H1 (cell line): Measurements from ENCODE around the gene TSPAN32. TPM values are rescaled to one million over a fixed set of nuclear protein-coding genes. Genes with fewer than 3 reads are reported as not detected.

Experiments used
- CTCF ChIA-PET: fragments of 300-600 bp; sonication (Branson Sonifier 250); formaldehyde crosslinking; loops from one replicate; lab custom pipeline; 2021; ENCODE audit not compliant: partially characterized antibody; lab: Charles Lee
- POLR2A ChIA-PET: fragments of 300-600 bp; sonication (Branson Sonifier 250); formaldehyde crosslinking; loops from one replicate; lab custom pipeline; 2021; ENCODE audit warnings: inconsistent platforms; ENCODE audit not compliant: partially characterized antibody; lab: Charles Lee
- DNase-seq, 2 experiments: peaks; one replicate each; pipeline versions ENCODE4 v3.0.0 to v3.0.0-alpha.2; 2010 to 2022; ENCODE audit warnings: low spot score in 2 of 2, low read depth in 1 of 2, mixed read lengths in 1 of 2
- FAIRE-seq: peaks from 2 replicates; lab custom pipeline; 2011; peaks lifted over from hg19 to GRCh38; lab: Jason Lieb, UNC
- H2AFZ ChIP-seq: 2 replicates; pipeline ENCODE4 v1.8.1; 2012; ENCODE audit warnings: low read length, inconsistent platforms
- H2AK5ac ChIP-seq: 2 replicates; pipeline ENCODE4 v1.6.1; 2013; ENCODE audit warnings: low read depth, low read length
- H2BK120ac ChIP-seq: replicated peaks from 2 replicates; pipeline ENCODE3; 2013; ENCODE audit warnings: low read depth, low read length, inconsistent platforms
- H2BK12ac ChIP-seq: 2 replicates; pipeline ENCODE4 v1.6.1; 2013; ENCODE audit warnings: low read depth, low read length
- H2BK15ac ChIP-seq: 2 replicates; pipeline ENCODE4 v1.6.1; 2013; ENCODE audit warnings: low read length
- H2BK20ac ChIP-seq: 2 replicates; pipeline ENCODE4 v1.6.1; 2013; ENCODE audit warnings: low read length
- H2BK5ac ChIP-seq: 2 replicates; pipeline ENCODE4 v1.6.1; 2013; ENCODE audit warnings: low read depth, low read length
- H3K14ac ChIP-seq: 2 replicates; pipeline ENCODE4 v1.6.1; 2013; ENCODE audit warnings: inconsistent platforms; ENCODE audit not compliant: insufficient read length
- H3K18ac ChIP-seq: 2 replicates; pipeline ENCODE4 v1.6.1; 2013; ENCODE audit warnings: low read length; ENCODE audit errors: extremely low read depth
- H3K23ac ChIP-seq: 2 replicates; pipeline ENCODE4 v1.6.1; 2013; ENCODE audit warnings: inconsistent platforms; ENCODE audit not compliant: insufficient read length
- H3K23me2 ChIP-seq: 2 replicates; pipeline ENCODE4 v1.6.1; 2013; ENCODE audit warnings: low read depth, low read length
- H3K27ac ChIP-seq: 2 replicates; pipeline ENCODE4 v1.6.1; 2011; ENCODE audit warnings: low read depth, low read length, inconsistent platforms
- H3K27me3 ChIP-seq, 4 experiments: replicated peaks in 1 of 4; 1 replicate in 1 of 4; 2 replicates in 3 of 4; pipeline versions ENCODE4 v1.6.1 to v1.8.1; 2011 to 2013; ENCODE audit warnings: low read length in 3 of 4, mild to moderate bottlenecking in 3 of 4, inconsistent platforms in 2 of 4, mixed read lengths in 2 of 4, moderate library complexity in 1 of 4; ENCODE audit not compliant: control insufficient read depth in 3 of 4, insufficient read depth in 3 of 4; ENCODE audit errors: extremely low read depth in 1 of 4
- H3K36me3 ChIP-seq, 4 experiments: 2 replicates each; pipeline versions ENCODE4 v1.6.1 to v1.8.1; 2011 to 2013; ENCODE audit warnings: mild to moderate bottlenecking in 4 of 4, low read length in 3 of 4, moderate library complexity in 2 of 4, control low read depth in 1 of 4, inconsistent platforms in 1 of 4; ENCODE audit not compliant: insufficient read depth in 4 of 4, control insufficient read depth in 2 of 4
- H3K4ac ChIP-seq: replicated peaks from 2 replicates; pipeline ENCODE3; 2013; ENCODE audit warnings: low read length, low read depth, mixed read lengths, inconsistent platforms; ENCODE audit not compliant: insufficient read length
- H3K4me1 ChIP-seq, 4 experiments: replicated peaks in 1 of 4; 1 replicate in 1 of 4; 2 replicates in 3 of 4; pipeline versions ENCODE4 v1.6.1 to v1.8.1; 2011 to 2013; ENCODE audit warnings: low read length in 3 of 4, inconsistent platforms in 2 of 4, mixed read lengths in 1 of 4; ENCODE audit not compliant: insufficient read depth in 4 of 4, control insufficient read depth in 3 of 4
- H3K4me2 ChIP-seq, 2 experiments: 2 replicates each; pipeline versions ENCODE4 v1.6.1 to v1.8.1; 2011 to 2013; ENCODE audit warnings: low read depth in 2 of 2, low read length in 2 of 2, control low read depth in 1 of 2, inconsistent platforms in 1 of 2, mild to moderate bottlenecking in 1 of 2; ENCODE audit not compliant: insufficient read depth in 1 of 2
- H3K4me3 ChIP-seq, 4 experiments: fragments of 200-600, 300-600 bp in 1 of 4; sonication (generic), shearing (Covaris generic), sonication (Bioruptor Twin) in 1 of 4; 2 replicates each; pipeline versions ENCODE4 v1.5.1 to v1.8.1; 2011 to 2016; ENCODE audit warnings: low read length in 4 of 4, low read depth in 3 of 4, control low read depth in 2 of 4, inconsistent platforms in 2 of 4, mild to moderate bottlenecking in 2 of 4, mixed read lengths in 1 of 4, moderate library complexity in 1 of 4; ENCODE audit not compliant: insufficient read depth in 2 of 4; ENCODE audit errors: extremely low read depth in 1 of 4
- H3K56ac ChIP-seq: replicated peaks from 2 replicates; pipeline ENCODE3; 2013; ENCODE audit warnings: low read depth, mild to moderate bottlenecking, mixed read lengths, low read length, inconsistent platforms; ENCODE audit not compliant: insufficient read length
- H3K79me1 ChIP-seq: 2 replicates; pipeline ENCODE4 v1.6.1; 2013; ENCODE audit warnings: low read depth, low read length, control low read depth
- H3K79me2 ChIP-seq, 2 experiments: 2 replicates each; pipeline versions ENCODE4 v1.6.1 to v1.8.1; 2012 to 2013; ENCODE audit warnings: low read length in 2 of 2, mild to moderate bottlenecking in 2 of 2, inconsistent platforms in 1 of 2; ENCODE audit not compliant: insufficient read depth in 2 of 2, control insufficient read depth in 1 of 2
- H3K9ac ChIP-seq, 4 experiments: replicated peaks in 1 of 4; 1 replicate in 1 of 4; 2 replicates in 3 of 4; pipeline versions ENCODE4 v1.6.1 to v1.8.1; 2011 to 2013; ENCODE audit warnings: low read depth in 3 of 4, low read length in 3 of 4, control low read depth in 2 of 4, mild to moderate bottlenecking in 2 of 4, moderate library complexity in 2 of 4, inconsistent platforms in 1 of 4; ENCODE audit errors: extremely low read depth in 1 of 4
- H3K9me3 ChIP-seq, 2 experiments: 2 replicates each; pipeline versions ENCODE4 v1.6.1 to v1.8.1; 2012 to 2013; ENCODE audit warnings: mild to moderate bottlenecking in 2 of 2, moderate library complexity in 2 of 2, control low read depth in 1 of 2, inconsistent platforms in 1 of 2, low read depth in 1 of 2, low read length in 1 of 2, mixed read lengths in 1 of 2; ENCODE audit not compliant: insufficient read depth in 2 of 2
- H4K20me1 ChIP-seq, 2 experiments: replicated peaks in 1 of 2; 2 replicates each; pipeline versions ENCODE3 to v1.8.1; 2011 to 2013; ENCODE audit warnings: inconsistent platforms in 2 of 2, low read length in 2 of 2, mild to moderate bottlenecking in 1 of 2; ENCODE audit not compliant: insufficient read depth in 2 of 2, control insufficient read depth in 1 of 2
- H4K5ac ChIP-seq: 2 replicates; pipeline ENCODE4 v1.6.1; 2013; ENCODE audit warnings: low read length, low read depth, mixed read lengths, inconsistent platforms; ENCODE audit not compliant: insufficient read length
- H4K8ac ChIP-seq: 2 replicates; pipeline ENCODE4 v1.8.0; 2013; ENCODE audit warnings: mild to moderate bottlenecking, moderate library complexity, low read length, inconsistent platforms; ENCODE audit not compliant: insufficient read depth; ENCODE audit errors: extremely low read depth
- H4K91ac ChIP-seq: replicated peaks from 2 replicates; pipeline ENCODE3; 2013; ENCODE audit warnings: low read length, mixed read lengths, inconsistent platforms; ENCODE audit not compliant: insufficient read length
- CHD1 ChIP-seq: IDR thresholded peaks from 2 replicates; pipeline ENCODE4 v1.6.1; 2012; ENCODE audit warnings: low read depth, low read length, improper control_type of control experiment
- CREB1 ChIP-seq: IDR thresholded peaks from 2 replicates; pipeline ENCODE4 v1.6.1; 2012; ENCODE audit warnings: inconsistent platforms
- GTF2F1 ChIP-seq: IDR thresholded peaks from 2 replicates; pipeline ENCODE4 v1.6.1; 2012; ENCODE audit warnings: low read depth, low read length, improper control_type of control experiment, borderline replicate concordance
- JUN ChIP-seq: IDR thresholded peaks from 2 replicates; pipeline ENCODE4 v1.6.1; 2011; ENCODE audit warnings: low read depth, mild to moderate bottlenecking, improper control_type of control experiment, low read length
- POU5F1 ChIP-seq: IDR thresholded peaks from 2 replicates; pipeline ENCODE4 v1.6.1; 2011; ENCODE audit warnings: low read depth, mild to moderate bottlenecking, low read length, moderate library complexity
- RAD21 ChIP-seq, 2 experiments: IDR thresholded peaks in 1 of 2; conservative IDR thresholded peaks in 1 of 2; 2 replicates each; pipeline ENCODE4 v1.6.1; 2011; ENCODE audit warnings: low read depth in 2 of 2, low read length in 2 of 2, improper control_type of control experiment in 1 of 2, inconsistent platforms in 1 of 2, mild to moderate bottlenecking in 1 of 2, moderate library complexity in 1 of 2
- SP2 ChIP-seq: IDR thresholded peaks from 2 replicates; pipeline ENCODE4 v1.6.1; 2012; ENCODE audit warnings: mild to moderate bottlenecking, low read length, inconsistent platforms
- WGBS, 2 experiments: shearing (Covaris generic) in 1 of 2; methylation state at CpG; one replicate each; pipeline versions ENCODE4 v1.1.6 to v1.1.7; 2013 to 2015; ENCODE audit warnings: low lambda C conversion rate in 2 of 2, mixed read lengths in 2 of 2, inconsistent platforms in 1 of 2, low coverage in 1 of 2, missing lambda C conversion rate in 1 of 2; ENCODE audit not compliant: insufficient replicate concordance in 2 of 2, insufficient coverage in 1 of 2, insufficient read length in 1 of 2; ENCODE audit errors: extremely low coverage in 1 of 2, missing lambda C conversion rate in 1 of 2; 5-methylcytosine and 5-hydroxymethylcytosine counted together
- polyA plus RNA-seq, 7 experiments: library from polyadenylated mRNA; depleted of rRNA in 3 of 7; stranded (reverse) in 5 of 7; unstranded in 2 of 7; fragments of >200 nt in 5 of 7; fragments of 200-250 nt in 2 of 7; gene quantifications; 1 replicate in 5 of 7; 2 replicates in 1 of 7; 4 replicates in 1 of 7; pipeline versions ENCODE4 v1.2.1 to v1.2.3, GENCODE V29; 2011 to 2013; ENCODE audit warnings: missing spikeins in 2 of 7, mixed read lengths in 2 of 7
- total RNA-seq: library from RNA; stranded (reverse); fragmentation: NEBNext Ultra II Directional; extraction: Animal tissue kit (Norgen Biotek cat#: 25700); gene quantifications from 2 replicates; pipeline ENCODE4 v1.2.1, GENCODE V29; 2021
- TF ChIP-seq, protein P1 (sequence below): IDR thresholded peaks from 2 replicates; pipeline ENCODE4 v1.6.1; 2011; ENCODE audit warnings: low read depth, mild to moderate bottlenecking, low read length; ENCODE audit not compliant: insufficient read depth

The TSPAN32 gene
- total and polyA plus RNA-seq, 2 of the 8 experiments (the other 6 are each of a cell fraction or from before 2014, with no cell fraction given): not detected

DNA sequence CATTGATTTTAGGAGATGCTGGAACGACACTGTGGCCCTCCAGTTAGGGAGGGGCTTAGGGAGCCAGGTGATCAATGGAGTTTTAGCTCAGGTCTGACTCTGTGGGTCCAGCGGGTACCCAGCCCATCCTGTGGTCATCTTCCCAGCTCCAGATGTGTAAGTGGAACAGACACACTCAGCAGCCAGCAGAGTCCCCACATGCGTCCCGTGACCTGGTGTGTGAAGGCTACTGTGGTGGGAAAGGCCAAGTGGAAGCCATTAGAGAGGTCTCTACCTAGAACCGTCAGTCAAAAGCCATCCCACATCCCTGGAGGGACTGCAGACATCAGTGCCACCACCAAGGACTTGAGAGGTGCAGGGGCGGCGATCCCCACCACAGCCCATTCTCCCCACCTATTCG lies 55.4 kb downstream of the TSPAN32 start:
- H3K14ac ChIP-seq: no peak overlapping the region
- no peak overlapping the region for H3K27ac ChIP-seq
- H2BK12ac ChIP-seq: no peak overlapping the region
- no peak overlapping the region for H3K4me3 ChIP-seq
- peaks cover 5 to 17% of the 10 kb centered on the region in 2 experiments; a peak in 2 of 4 replicates for H3K9me3 ChIP-seq
- POLR2A ChIA-PET: interaction anchor here (1.5 kb wide), 1 partner anchor 20 kb away, joined by 8 read pairs; the partner anchor contains the start of gene CD81
- H4K5ac ChIP-seq: no peak overlapping the region
- no peaks in the 10 kb centered on the region for H3K27me3 ChIP-seq
- H2BK120ac ChIP-seq: no peak overlapping the region
- no peak overlapping the region for H4K8ac ChIP-seq
- H3K36me3 ChIP-seq: no peaks in the 10 kb centered on the region
- H2AK5ac ChIP-seq: no peak overlapping the region
- no peak overlapping the region for H2AFZ ChIP-seq
- H3K23ac ChIP-seq: no peak overlapping the region
- H2BK20ac ChIP-seq: no peak overlapping the region
- no peak overlapping the region for H3K18ac ChIP-seq
- H3K56ac ChIP-seq: no peak overlapping the region
- no peaks in the 10 kb centered on the region for H3K79me1 ChIP-seq
- H2BK15ac ChIP-seq: no peak overlapping the region
- no peak overlapping the region for H3K4ac ChIP-seq
- no peaks in the 10 kb centered on the region for H3K79me2 ChIP-seq
- no peak overlapping the region for H3K9ac ChIP-seq
- DNase-seq (no peak), FAIRE-seq (no peak)
- no peak overlapping the region for H3K4me2 ChIP-seq
- no peak for TF ChIP-seq JUN
- no peak for TF ChIP-seq SP2
- TF ChIP-seq CHD1: no peak
- no peak for TF ChIP-seq RAD21 (IDR thresholded peaks at IDR 0.05 in 1 of 2, conservative IDR thresholded peaks at IDR 0.05 in 1 of 2; ENCODE audit: low read depth in 2 of 2, low read length in 2 of 2)
- TF ChIP-seq GTF2F1: no peak
- no peak for TF ChIP-seq CREB1
- TF ChIP-seq, protein P1, sequence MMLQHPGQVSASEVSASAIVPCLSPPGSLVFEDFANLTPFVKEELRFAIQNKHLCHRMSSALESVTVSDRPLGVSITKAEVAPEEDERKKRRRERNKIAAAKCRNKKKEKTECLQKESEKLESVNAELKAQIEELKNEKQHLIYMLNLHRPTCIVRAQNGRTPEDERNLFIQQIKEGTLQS: no peak
- TF ChIP-seq POU5F1: no peak
- CTCF ChIA-PET: no interaction called here
- H4K20me1 ChIP-seq: no peaks in the 10 kb centered on the region
- H3K23me2 ChIP-seq: no peaks in the 10 kb centered on the region
- no peak overlapping the region for H4K91ac ChIP-seq
- 62% methylated on average over 8 of the region's 8 CpGs; no CpG with 5 or more reads in 1 of the 2 experiments for WGBS, 2 experiments
- no peaks in the 10 kb centered on the region for H3K4me1 ChIP-seq
- no peak overlapping the region for H2BK5ac ChIP-seq
